Hepatocyte (in vitro differentiated cells): Measurements from ENCODE around the gene SPACA4. TPM values are rescaled to one million over a fixed set of nuclear protein-coding genes. Genes with fewer than 3 reads are reported as not detected.

Experiments used
- DNase-seq: peaks from one replicate; pipeline ENCODE4 v3.0.0-alpha.2; 2016; ENCODE audit warnings: low spot score
- H2AFZ ChIP-seq: fragments of 200-600 bp; sonication (generic); 2 replicates; pipeline ENCODE4 v1.6.0; 2016; ENCODE audit warnings: antibody characterized with exemption, mild to moderate bottlenecking
- H3K27ac ChIP-seq: fragments of 200-600 bp; sonication (generic); 2 replicates; pipeline ENCODE4 v1.5.1; 2016; ENCODE audit warnings: mild to moderate bottlenecking
- H3K27me3 ChIP-seq: fragments of 200-600 bp; sonication (generic); 2 replicates; pipeline ENCODE4 v1.6.1; 2016
- H3K36me3 ChIP-seq: fragments of 200-600 bp; sonication (generic); replicated peaks from 2 replicates; pipeline ENCODE4 v1.5.1; 2016; ENCODE audit warnings: low read depth; ENCODE audit not compliant: insufficient read depth
- H3K4me1 ChIP-seq: fragments of 200-600 bp; sonication (generic); 2 replicates; pipeline ENCODE4 v1.5.1; 2016; ENCODE audit warnings: mild to moderate bottlenecking, moderate library complexity; ENCODE audit not compliant: insufficient read depth
- H3K4me2 ChIP-seq: fragments of 200-600 bp; sonication (generic); 2 replicates; pipeline ENCODE4 v1.6.0; 2016
- H3K4me3 ChIP-seq: fragments of 200-600 bp; sonication (generic); 2 replicates; pipeline ENCODE4 v1.5.1; 2016; ENCODE audit warnings: mild to moderate bottlenecking
- H3K79me2 ChIP-seq: fragments of 200-600 bp; sonication (generic); 2 replicates; pipeline ENCODE4 v1.6.0; 2017; ENCODE audit warnings: mild to moderate bottlenecking
- H3K9me2 ChIP-seq: fragments of 200-600 bp; sonication (generic); replicated peaks from 2 replicates; pipeline ENCODE4 v1.6.0; 2017; ENCODE audit warnings: mild to moderate bottlenecking; ENCODE audit not compliant: insufficient read depth
- H3K9me3 ChIP-seq: fragments of 200-600 bp; sonication (generic); 2 replicates; pipeline ENCODE4 v1.5.1; 2016; ENCODE audit warnings: low read depth, mild to moderate bottlenecking
- H4K20me1 ChIP-seq: fragments of 200-600 bp; sonication (generic); 2 replicates; pipeline ENCODE4 v1.6.0; 2016; ENCODE audit warnings: mild to moderate bottlenecking; ENCODE audit not compliant: insufficient read depth, poor library complexity, severe bottlenecking
- CTCF ChIP-seq: fragments of 200-600 bp; sonication (generic); IDR thresholded peaks from 2 replicates; pipeline ENCODE4 v1.5.1; 2016; ENCODE audit warnings: antibody characterized with exemption, mild to moderate bottlenecking; ENCODE audit not compliant: poor library complexity
- EZH2 ChIP-seq: fragments of 200-600 bp; sonication (generic); IDR thresholded peaks from 2 replicates; pipeline ENCODE4 v1.6.1; 2016; ENCODE audit warnings: antibody characterized with exemption, mild to moderate bottlenecking, borderline replicate concordance
- EZH2phosphoT487 ChIP-seq: fragments of 200-600 bp; sonication (generic); IDR thresholded peaks from one replicate; pipeline ENCODE4 v1.6.1; 2018; ENCODE audit warnings: antibody characterized with exemption, mild to moderate bottlenecking, low read depth, moderate library complexity; ENCODE audit not compliant: unreplicated experiment, severe bottlenecking
- WGBS: methylation state at CpG from one replicate; pipeline ENCODE4 v1.1.6; 2016; ENCODE audit warnings: low lambda C conversion rate; ENCODE audit errors: missing lambda C conversion rate; 5-methylcytosine and 5-hydroxymethylcytosine counted together
- polyA plus RNA-seq: library from polyadenylated mRNA; unstranded; fragments of >200 nt; fragmentation: Nextera tagmentation; extraction: Ambion mirVana; gene quantifications from 2 replicates; pipeline ENCODE4 v1.2.1, GENCODE V29; 2016
- total RNA-seq: library from RNA; depleted of rRNA; stranded (reverse); fragments of >200 nt; gene quantifications from 2 replicates; pipeline ENCODE4 v1.2.3, GENCODE V29; 2014

Gene SPACA4
- total and polyA plus RNA-seq, 2 experiments from 2014 or later, result 0.30 TPM; not detected in 1

GRCh38 chr19:48596679-48597465 is 9.7 kb upstream of the SPACA4 start:
- Histone ChIP-seq H3K27ac (no peak overlapping the region), H3K27me3 (no peaks in the 10 kb centered on the region), H3K9me3 (no peaks in the 10 kb centered on the region), H4K20me1 (no peaks in the 10 kb centered on the region), H3K79me2 (no peaks in the 10 kb centered on the region), H3K36me3 (no peaks in the 10 kb centered on the region), H3K4me3 (no peak overlapping the region), H3K9me2 (no peaks in the 10 kb centered on the region), H3K4me1 (no peaks in the 10 kb centered on the region), H2AFZ (no peak overlapping the region), H3K4me2 (no peak overlapping the region)
- DNase-seq, result no peak
- WGBS, result 86% methylated on average over 39 of the region's 39 CpGs
- TF ChIP-seq EZH2, result no peak
- TF ChIP-seq CTCF, result no peak
- TF ChIP-seq EZH2phosphoT487, result no peak

- no peak for DNase-seq
- Histone ChIP-seq H3K27ac (no peak overlapping the region), H3K36me3 (no peaks in the 10 kb centered on the region), H3K4me3 (no peak overlapping the region), H4K20me1 (no peaks in the 10 kb centered on the region), H2AFZ (no peak overlapping the region), H3K9me2 (no peaks in the 10 kb centered on the region), H3K79me2 (no peaks in the 10 kb centered on the region), H3K27me3 (no peaks in the 10 kb centered on the region), H3K9me3 (no peaks in the 10 kb centered on the region), H3K4me1 (peaks cover 4% of the 10 kb centered on the region), H3K4me2 (no peak overlapping the region)
- WGBS, result 85% methylated on average over 29 of the region's 30 CpGs
- TF ChIP-seq EZH2, result no peak
- no peak for TF ChIP-seq CTCF
- no peak for TF ChIP-seq EZH2phosphoT487
Measured at GRCh38 chr19:48598996-48599700, 7.4 kb upstream of the SPACA4 start.

GRCh38 chr19:48600679-48601417 is 5.7 kb upstream of the SPACA4 start:
- Histone ChIP-seq H3K4me3 (no peak overlapping the region), H2AFZ (no peak overlapping the region), H4K20me1 (no peaks in the 10 kb centered on the region), H3K27ac (no peak overlapping the region), H3K36me3 (no peaks in the 10 kb centered on the region), H3K4me1 (peaks cover 4% of the 10 kb centered on the region), H3K27me3 (no peaks in the 10 kb centered on the region), H3K9me3 (no peaks in the 10 kb centered on the region), H3K9me2 (no peaks in the 10 kb centered on the region), H3K4me2 (no peak overlapping the region), H3K79me2 (no peaks in the 10 kb centered on the region)
- no peak for TF ChIP-seq CTCF
- no peak for TF ChIP-seq EZH2
- no peak for TF ChIP-seq EZH2phosphoT487
- WGBS, result 87% methylated on average over 12 of the region's 21 CpGs
- DNase-seq, result no peak
